Subcutaneous abdominal adipose tissue (tissue), 5 donors: ENCODE results near the gene TCL1B.

Experiments
- H3K27ac ChIP-seq: one replicate; pipeline ENCODE4 v1.7.0; 2013; ENCODE audit warnings: low read depth, mild to moderate bottlenecking, inconsistent platforms, low read length, moderate library complexity
- H3K27me3 ChIP-seq, 5 donors: one replicate each; pipeline ENCODE4 v1.7.0; 2013; ENCODE audit warnings: low read length in 5 of 5, inconsistent platforms in 1 of 5; ENCODE audit not compliant: control insufficient read depth in 5 of 5, insufficient read depth in 4 of 5
- H3K36me3 ChIP-seq, 5 donors: one replicate each; pipeline ENCODE4 v1.7.0; 2013; ENCODE audit warnings: low read length in 5 of 5; ENCODE audit not compliant: control insufficient read depth in 5 of 5, insufficient read depth in 5 of 5
- H3K4me1 ChIP-seq, 5 donors: one replicate each; pipeline ENCODE4 v1.7.0; 2013; ENCODE audit warnings: low read length in 5 of 5, mild to moderate bottlenecking in 3 of 5, moderate library complexity in 1 of 5; ENCODE audit not compliant: control insufficient read depth in 5 of 5, insufficient read depth in 5 of 5
- H3K4me3 ChIP-seq, 5 donors: one replicate each; pipeline ENCODE4 v1.7.0; 2013; ENCODE audit warnings: low read length in 5 of 5, low read depth in 1 of 5
- H3K9ac ChIP-seq, 5 donors: one replicate each; pipeline ENCODE4 v1.7.0; 2013; ENCODE audit warnings: low read length in 5 of 5, mild to moderate bottlenecking in 4 of 5, moderate library complexity in 3 of 5
- H3K9me3 ChIP-seq, 5 donors: one replicate each; pipeline ENCODE4 v1.7.0; 2013; ENCODE audit warnings: low read length in 5 of 5; ENCODE audit not compliant: control insufficient read depth in 5 of 5
- donor health status: healthy.
- donor health status: healthy.
- donor health status: healthy.
- donor health status: healthy.
- donor health status: healthy.

TCL1B gene

DNA sequence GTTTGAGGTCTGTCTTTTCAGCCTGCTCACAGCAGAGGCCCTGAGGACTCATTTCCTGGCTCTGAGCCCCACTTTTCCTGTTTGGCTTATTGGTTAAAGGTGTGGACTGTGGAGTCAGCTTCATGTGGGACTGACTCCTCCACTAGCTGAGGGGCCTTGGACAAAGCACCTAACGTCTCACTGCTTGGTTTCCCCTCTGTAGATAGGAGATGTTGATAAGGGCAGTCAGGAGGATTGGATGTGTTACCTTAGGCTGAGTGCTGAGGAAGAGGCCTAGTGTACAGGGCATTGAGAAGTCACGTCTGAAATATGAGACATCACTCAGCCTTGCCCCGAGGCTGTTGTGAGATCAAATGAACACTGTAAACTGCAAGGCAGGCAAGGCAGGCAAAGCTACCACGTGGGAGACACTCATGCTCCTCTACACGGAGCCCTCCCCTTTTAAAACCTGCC, 54.8 kb downstream of the TCL1B start:
- Histone ChIP-seq H3K4me3 (no peak overlapping the region), H3K27me3 (peaks cover 0 to 9% (median 0%) of the 10 kb centered on the region in 5 donors), H3K9me3 (no peaks in the 10 kb centered on the region), H3K4me1 (peaks cover 0 to 6% (median 0%) of the 10 kb centered on the region in 5 donors), H3K9ac (no peak overlapping the region), H3K36me3 (no peaks in the 10 kb centered on the region), H3K27ac (no peak overlapping the region)

- no peak overlapping the region for H3K4me3 ChIP-seq
- H3K9ac ChIP-seq, result no peak overlapping the region
- H3K27ac ChIP-seq, result no peak overlapping the region
- H3K36me3 ChIP-seq, result no peaks in the 10 kb centered on the region
- H3K9me3 ChIP-seq, result no peaks in the 10 kb centered on the region
- H3K27me3 ChIP-seq, result peaks cover 0 to 9% (median 0%) of the 10 kb centered on the region in 5 donors
- H3K4me1 ChIP-seq, result peaks cover 0 to 6% (median 0%) of the 10 kb centered on the region in 5 donors
Measured at GRCh38 chr14:95741781-95742180, 55.6 kb downstream of the TCL1B start.
